Large intestine (tissue), 3 donors: Measurements from ENCODE around the gene GSG1L. TPM values are rescaled to one million over a fixed set of nuclear protein-coding genes. Genes with fewer than 3 reads are reported as not detected.

ENCODE experiments used
- DNase-seq, 2 donors: peaks; one replicate each; pipeline versions ENCODE4 v3.0.0 to v3.0.0-alpha.2; 2013
- H3K27ac ChIP-seq: one replicate; pipeline ENCODE4 v1.5.1; 2013; ENCODE audit warnings: low read length
- H3K27me3 ChIP-seq: 2 replicates; pipeline ENCODE4 v1.6.1; 2013; ENCODE audit warnings: low read length; ENCODE audit not compliant: control insufficient read depth, insufficient read depth
- H3K36me3 ChIP-seq: 2 replicates; pipeline ENCODE4 v1.6.1; 2013; ENCODE audit warnings: low read length; ENCODE audit not compliant: control insufficient read depth, insufficient read depth
- H3K4me1 ChIP-seq: one replicate; pipeline ENCODE4 v1.6.1; 2013; ENCODE audit warnings: low read length; ENCODE audit not compliant: control insufficient read depth, insufficient read depth
- H3K4me3 ChIP-seq: one replicate; pipeline ENCODE4 v1.5.1; 2013; ENCODE audit warnings: low read length
- H3K9me3 ChIP-seq: one replicate; pipeline ENCODE4 v1.6.1; 2013; ENCODE audit warnings: mild to moderate bottlenecking, low read depth, low read length, moderate library complexity; ENCODE audit not compliant: control insufficient read depth
- WGBS: methylation state at CpG from one replicate; pipeline ENCODE4 v1.1.5; 2013; ENCODE audit warnings: low lambda C conversion rate; ENCODE audit not compliant: insufficient coverage; 5-methylcytosine and 5-hydroxymethylcytosine counted together
- polyA plus RNA-seq: library from polyadenylated mRNA; unstranded; fragments of 120-200 nt; gene quantifications from one replicate; pipeline ENCODE4 v1.2.1, GENCODE V29; 2013

Gene GSG1L
- polyA plus RNA-seq, 1 donor, result 1.2 TPM

GRCh38 chr16:28104404-28104803 is 40.9 kb upstream of the GSG1L start:
- Histone ChIP-seq H3K27me3 (no peaks in the 10 kb centered on the region), H3K4me1 (no peaks in the 10 kb centered on the region), H3K27ac (no peak overlapping the region), H3K36me3 (peaks cover 94% of the 10 kb centered on the region), H3K9me3 (no peaks in the 10 kb centered on the region), H3K4me3 (no peak overlapping the region)
- no peak for DNase-seq
- WGBS, result no CpG with 5 or more reads among the region's 16 CpGs

- no peak for DNase-seq
- H3K9me3 ChIP-seq, result no peaks in the 10 kb centered on the region
- H3K4me1 ChIP-seq, result no peaks in the 10 kb centered on the region
- 100% methylated on average over 4 of the region's 14 CpGs for WGBS
- peaks cover 97% of the 10 kb centered on the region for H3K36me3 ChIP-seq
- no peak overlapping the region for H3K4me3 ChIP-seq
- no peak overlapping the region for H3K27ac ChIP-seq
- no peaks in the 10 kb centered on the region for H3K27me3 ChIP-seq
Observed at GRCh38 chr16:28103516-28104170, 40.1 kb upstream of the GSG1L start.

- DNase-seq, result no peak
Observed at GRCh38 chr16:28101533-28101890, 38.0 kb upstream of the GSG1L start.

GRCh38 chr16:28100810-28101532 is 37.5 kb upstream of the GSG1L start:
- no peak for DNase-seq
- H3K27ac ChIP-seq, result no peak overlapping the region
- H3K4me3 ChIP-seq, result no peak overlapping the region
- no CpG with 5 or more reads among the region's 14 CpGs for WGBS
- H3K27me3 ChIP-seq, result no peaks in the 10 kb centered on the region
- peaks cover 88% of the 10 kb centered on the region for H3K36me3 ChIP-seq
- no peaks in the 10 kb centered on the region for H3K9me3 ChIP-seq
- no peaks in the 10 kb centered on the region for H3K4me1 ChIP-seq

More at GRCh38 chr16:28101533-28101890, 38.0 kb upstream of the GSG1L start:
- no peaks in the 10 kb centered on the region for H3K9me3 ChIP-seq
- no peak overlapping the region for H3K27ac ChIP-seq
- WGBS, result 100% methylated on average over 1 of the region's 6 CpGs
- no peaks in the 10 kb centered on the region for H3K4me1 ChIP-seq
- H3K4me3 ChIP-seq, result no peak overlapping the region
- H3K27me3 ChIP-seq, result no peaks in the 10 kb centered on the region
- H3K36me3 ChIP-seq, result peaks cover 93% of the 10 kb centered on the region

GRCh38 chr16:28098959-28099945 is 35.7 kb upstream of the GSG1L start:
- WGBS, result no CpG with 5 or more reads among the region's 20 CpGs
- DNase-seq, result no peak
- Histone ChIP-seq H3K4me1 (no peaks in the 10 kb centered on the region), H3K27ac (no peak overlapping the region), H3K27me3 (no peaks in the 10 kb centered on the region), H3K9me3 (no peaks in the 10 kb centered on the region), H3K36me3 (peaks cover 71% of the 10 kb centered on the region), H3K4me3 (no peak overlapping the region)

GRCh38 chr16:28098171-28098958 is 34.9 kb upstream of the GSG1L start:
- WGBS, result no CpG with 5 or more reads among the region's 21 CpGs
- no peak for DNase-seq
- Histone ChIP-seq H3K27ac (no peak overlapping the region), H3K4me3 (no peak overlapping the region), H3K9me3 (no peaks in the 10 kb centered on the region), H3K4me1 (no peaks in the 10 kb centered on the region), H3K27me3 (no peaks in the 10 kb centered on the region), H3K36me3 (peaks cover 62% of the 10 kb centered on the region)

- Histone ChIP-seq H3K27me3 (no peaks in the 10 kb centered on the region), H3K4me1 (no peaks in the 10 kb centered on the region), H3K27ac (no peak overlapping the region), H3K9me3 (no peaks in the 10 kb centered on the region), H3K36me3 (peaks cover 51% of the 10 kb centered on the region), H3K4me3 (no peak overlapping the region)
- no CpG with 5 or more reads among the region's 17 CpGs for WGBS
- DNase-seq, result no peak
Observed at GRCh38 chr16:28096983-28097899, 33.7 kb upstream of the GSG1L start.

- H3K4me3 ChIP-seq, result no peak overlapping the region
- H3K9me3 ChIP-seq, result no peaks in the 10 kb centered on the region
- WGBS, result no CpG with 5 or more reads among the region's 5 CpGs
- no peak for DNase-seq
- H3K27ac ChIP-seq, result no peak overlapping the region
- H3K36me3 ChIP-seq, result peaks cover 15% of the 10 kb centered on the region
- H3K4me1 ChIP-seq, result no peaks in the 10 kb centered on the region
- no peaks in the 10 kb centered on the region for H3K27me3 ChIP-seq
Observed at GRCh38 chr16:28093385-28093725, 29.8 kb upstream of the GSG1L start.

GRCh38 chr16:28092721-28093384 is 29.3 kb upstream of the GSG1L start:
- WGBS, result 96% methylated on average over 5 of the region's 17 CpGs
- Histone ChIP-seq H3K9me3 (no peaks in the 10 kb centered on the region), H3K4me1 (no peaks in the 10 kb centered on the region), H3K4me3 (no peak overlapping the region), H3K36me3 (peaks cover 10% of the 10 kb centered on the region), H3K27ac (no peak overlapping the region), H3K27me3 (no peaks in the 10 kb centered on the region)
- no peak for DNase-seq
